Measurements from ENCODE around the gene CFAP92.

The CFAP92 gene

DNA sequence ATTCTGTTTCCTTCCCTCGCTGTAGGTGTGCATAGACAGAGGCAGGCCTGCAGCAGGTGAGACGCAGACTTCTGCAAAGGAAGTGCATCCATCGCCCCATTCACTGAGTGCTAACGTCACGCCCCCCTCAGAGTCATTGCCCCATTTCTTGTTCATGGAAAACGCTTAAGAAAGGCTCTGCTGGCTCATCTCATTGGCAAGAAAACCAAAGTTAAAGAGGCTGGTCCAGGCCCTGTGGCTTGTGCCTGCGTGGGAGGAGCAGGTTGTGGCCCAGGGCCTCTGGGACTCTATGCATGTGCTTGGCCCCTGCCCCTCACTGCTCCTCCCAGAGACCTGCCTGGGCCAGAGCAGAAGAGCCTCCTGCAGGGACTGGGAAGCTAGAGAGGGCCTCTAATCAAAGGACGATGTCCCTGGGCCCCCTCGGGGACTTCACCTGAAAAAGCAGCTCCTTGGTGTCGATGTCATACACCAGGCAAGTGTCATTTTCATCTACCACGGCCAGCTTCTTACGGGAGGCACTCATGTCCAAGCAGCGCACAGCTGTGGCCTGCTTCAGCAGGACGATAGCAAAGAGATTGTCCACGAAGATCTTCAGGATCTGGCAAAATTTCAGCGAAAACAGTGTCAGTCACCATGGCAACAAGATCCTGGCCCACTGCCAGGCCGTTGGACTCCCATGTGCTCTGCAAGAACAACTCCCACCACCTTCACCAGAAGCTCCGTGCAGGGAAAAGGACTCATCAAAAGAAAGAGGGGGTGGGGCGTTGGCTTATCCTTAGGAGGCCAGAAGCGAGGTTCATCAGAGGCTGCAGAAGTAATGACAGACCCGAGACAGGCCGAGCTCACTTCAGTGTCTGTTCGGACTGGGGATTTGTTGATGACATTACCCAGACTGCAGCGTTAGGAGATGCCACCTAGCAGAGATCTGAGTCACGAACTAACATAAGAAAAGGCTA, 128.7 kb downstream of the CFAP92 start:
- DNase-seq (ENCODE audit: low read depth) = peak; percentile 56

DNA sequence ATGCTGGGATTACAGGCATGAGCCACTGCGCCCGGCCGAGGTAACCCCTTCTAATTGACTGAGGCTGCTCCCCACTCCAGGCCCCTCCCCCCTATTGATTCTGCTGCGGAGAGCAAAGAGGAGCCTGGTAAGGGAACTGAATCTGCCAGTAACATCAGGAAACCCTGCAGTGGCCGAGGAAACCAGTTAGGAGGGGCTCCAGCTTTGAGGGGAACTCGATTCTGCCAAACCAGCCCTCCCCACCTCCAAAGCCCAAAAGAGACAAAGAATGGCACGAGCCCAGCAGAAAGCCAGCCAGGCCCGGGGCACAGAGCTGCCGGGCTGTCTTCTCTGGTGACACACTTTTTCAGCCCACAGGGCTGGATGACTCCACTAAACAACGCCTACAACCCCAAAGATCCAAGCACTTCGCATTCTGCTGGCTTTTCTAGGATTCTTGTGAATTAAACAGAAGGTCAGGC, 129.5 kb downstream of the CFAP92 start:
- DNase-seq (ENCODE audit: low read depth) = no peak

DNA sequence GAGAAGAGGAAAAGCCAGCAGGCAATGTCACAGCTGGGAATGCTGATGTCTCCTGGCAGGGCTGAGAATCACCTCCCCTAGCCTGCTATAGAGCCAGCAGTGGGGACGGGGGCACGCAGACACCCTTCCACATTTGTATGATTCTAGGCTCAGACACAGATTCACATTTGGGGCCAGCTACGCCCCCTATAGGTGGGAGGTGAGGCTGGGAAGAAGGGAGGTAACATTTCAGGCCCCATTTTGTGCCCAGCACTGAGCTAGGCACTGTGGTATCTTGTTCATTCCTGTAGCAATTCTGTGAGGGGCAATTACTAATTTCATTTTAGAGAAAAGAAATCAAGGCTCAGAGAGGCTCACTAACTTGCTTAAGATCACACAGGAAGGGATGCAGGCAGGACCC, 130.3 kb downstream of the CFAP92 start:
- DNase-seq (ENCODE audit: low read depth) = no peak

DNA sequence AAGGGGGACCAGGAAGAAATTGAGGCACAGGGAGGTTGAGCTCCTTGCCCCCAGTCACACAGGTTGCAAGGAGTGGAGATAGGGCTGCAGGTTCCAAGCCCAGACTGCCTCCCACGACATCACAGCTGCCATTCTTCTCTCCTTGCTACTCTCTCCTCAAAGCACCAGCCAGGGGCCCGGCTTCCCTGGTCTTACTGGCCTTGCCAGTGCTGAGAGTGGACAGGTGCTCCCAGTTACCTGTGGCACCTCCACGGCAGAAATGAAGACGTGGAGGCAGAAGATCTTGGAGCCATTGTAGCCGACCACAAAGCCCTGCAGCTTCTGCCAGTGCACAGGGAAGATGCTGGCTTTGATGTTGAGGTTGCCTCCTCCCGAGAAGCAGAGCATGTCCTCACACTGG, 132.4 kb downstream of the CFAP92 start:
- DNase-seq (ENCODE audit: low read depth) = no peak

Data from fibroblast of gingiva (primary cell).